ENCODE results near the gene POTEE.
"Not testable (repeated sequence)": the region's sequence is repeated elsewhere in the genome, so short reads cannot be mapped to it uniquely, and the experiment has no call there.

Gene POTEE

GRCh38 chr2:131209030-131209772, at the start of gene POTEE:
POTEE (plus strand) TSS chr2:131209536; CDS start chr2:131218403, 8,867 bp downstream.
- DNase-seq (ENCODE audit: low read depth) = not testable (repeated sequence)

- DNase-seq (ENCODE audit: low read depth) = not testable (repeated sequence)
Observed at GRCh38 chr2:131165562-131165961, 43.8 kb upstream of the POTEE start.

- DNase-seq (ENCODE audit: low read depth) = no peak
Observed at GRCh38 chr2:131168538-131168937, 40.8 kb upstream of the POTEE start.

- not testable (repeated sequence) for DNase-seq (ENCODE audit: low read depth)
Observed at GRCh38 chr2:131178050-131178449, 31.3 kb upstream of the POTEE start.

GRCh38 chr2:131178721-131179418, 30.5 kb upstream of the POTEE start:
- not testable (repeated sequence) for DNase-seq (ENCODE audit: low read depth)

GRCh38 chr2:131181451-131181850, 27.9 kb upstream of the POTEE start:
- DNase-seq (ENCODE audit: low read depth) = not testable (repeated sequence)

GRCh38 chr2:131193421-131193820, 15.9 kb upstream of the POTEE start:
- DNase-seq (ENCODE audit: low read depth) = not testable (repeated sequence)

GRCh38 chr2:131196186-131196585, 13.2 kb upstream of the POTEE start:
- not testable (repeated sequence) for DNase-seq (ENCODE audit: low read depth)

- DNase-seq (ENCODE audit: low read depth) = no peak
Observed at GRCh38 chr2:131201098-131201497, 8.2 kb upstream of the POTEE start.

- DNase-seq (ENCODE audit: low read depth) = not testable (repeated sequence)
Observed at GRCh38 chr2:131207839-131208238, 1.5 kb upstream of the POTEE start.

- DNase-seq (ENCODE audit: low read depth) = not testable (repeated sequence)
Observed at GRCh38 chr2:131209773-131210104, 403 bp downstream of the POTEE start.

- DNase-seq (ENCODE audit: low read depth) = not testable (repeated sequence)
Observed at GRCh38 chr2:131210434-131211211, 1.3 kb downstream of the POTEE start.

GRCh38 chr2:131217238-131217986, 8.1 kb downstream of the POTEE start:
- DNase-seq (ENCODE audit: low read depth) = not testable (repeated sequence)

GRCh38 chr2:131235543-131236449, 26.5 kb downstream of the POTEE start:
- DNase-seq (ENCODE audit: low read depth) = not testable (repeated sequence)
